Measurements from ENCODE around the gene POFUT1. TPM values are rescaled to one million over a fixed set of nuclear protein-coding genes. Genes with fewer than 3 reads are reported as not detected.

The POFUT1 gene
- total RNA-seq, 1 donor from 2014 or later, result 28.9 TPM

DNA sequence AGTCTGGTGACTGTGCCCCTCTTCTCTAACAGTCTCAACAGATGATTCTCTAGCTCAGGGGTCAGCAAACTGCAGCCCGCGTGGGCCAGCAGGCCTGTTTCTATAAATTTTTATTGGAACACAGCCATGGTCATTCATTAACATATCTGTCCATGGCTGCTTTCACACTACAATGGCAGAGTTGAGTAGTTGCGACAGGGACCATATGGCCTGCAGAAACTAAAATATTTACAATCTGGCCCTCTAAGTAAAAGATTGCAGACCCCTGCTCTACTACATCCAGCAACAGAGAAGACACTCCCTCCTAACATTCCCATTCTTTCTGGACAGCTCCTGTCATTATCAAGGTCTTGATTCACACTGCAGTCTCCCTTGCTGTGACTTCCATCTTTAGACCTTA lies 45.3 kb upstream of the POFUT1 start:
- Histone ChIP-seq H3K4me1 (no peaks in the 10 kb centered on the region), H3K36me3 (peaks cover 88% of the 10 kb centered on the region), H3K9me3 (replicated peaks) (no peaks in the 10 kb centered on the region), H3K27me3 (ENCODE audit: low read depth) (no peaks in the 10 kb centered on the region), H3K4me3 (no peak overlapping the region), H3K27ac (replicated peaks) (no peak overlapping the region)
- no peak for DNase-seq
- TF ChIP-seq, protein P1, sequence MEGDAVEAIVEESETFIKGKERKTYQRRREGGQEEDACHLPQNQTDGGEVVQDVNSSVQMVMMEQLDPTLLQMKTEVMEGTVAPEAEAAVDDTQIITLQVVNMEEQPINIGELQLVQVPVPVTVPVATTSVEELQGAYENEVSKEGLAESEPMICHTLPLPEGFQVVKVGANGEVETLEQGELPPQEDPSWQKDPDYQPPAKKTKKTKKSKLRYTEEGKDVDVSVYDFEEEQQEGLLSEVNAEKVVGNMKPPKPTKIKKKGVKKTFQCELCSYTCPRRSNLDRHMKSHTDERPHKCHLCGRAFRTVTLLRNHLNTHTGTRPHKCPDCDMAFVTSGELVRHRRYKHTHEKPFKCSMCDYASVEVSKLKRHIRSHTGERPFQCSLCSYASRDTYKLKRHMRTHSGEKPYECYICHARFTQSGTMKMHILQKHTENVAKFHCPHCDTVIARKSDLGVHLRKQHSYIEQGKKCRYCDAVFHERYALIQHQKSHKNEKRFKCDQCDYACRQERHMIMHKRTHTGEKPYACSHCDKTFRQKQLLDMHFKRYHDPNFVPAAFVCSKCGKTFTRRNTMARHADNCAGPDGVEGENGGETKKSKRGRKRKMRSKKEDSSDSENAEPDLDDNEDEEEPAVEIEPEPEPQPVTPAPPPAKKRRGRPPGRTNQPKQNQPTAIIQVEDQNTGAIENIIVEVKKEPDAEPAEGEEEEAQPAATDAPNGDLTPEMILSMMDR (IDR thresholded peaks at IDR 0.05; ENCODE audit: borderline replicate concordance), result no peak
- intact Hi-C loops (cut with micrococcal nuclease), result no loop called here

DNA sequence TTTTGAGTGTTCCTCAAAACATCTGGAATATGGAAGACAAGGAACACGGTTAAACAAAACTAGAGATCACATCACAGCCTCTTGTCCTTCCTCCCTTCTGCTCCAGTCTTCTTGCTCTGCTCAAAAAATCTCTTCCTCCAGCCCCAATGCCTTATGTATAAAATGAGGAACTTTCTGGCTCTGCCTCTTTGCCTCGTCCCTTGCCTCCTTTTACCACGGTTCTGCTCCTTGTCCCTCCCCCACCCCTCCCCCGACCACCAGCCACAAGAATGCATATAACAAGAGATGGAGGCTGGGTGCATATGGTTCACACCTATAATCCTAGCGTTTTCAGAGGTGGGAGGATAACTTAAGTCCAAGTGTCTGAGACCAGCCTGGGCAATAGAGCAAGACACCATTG lies 43.7 kb upstream of the POFUT1 start:
- Histone ChIP-seq H3K36me3 (peaks cover 72% of the 10 kb centered on the region), H3K27me3 (ENCODE audit: low read depth) (no peaks in the 10 kb centered on the region), H3K4me3 (no peak overlapping the region), H3K9me3 (replicated peaks) (no peaks in the 10 kb centered on the region), H3K4me1 (peaks cover 2% of the 10 kb centered on the region), H3K27ac (replicated peaks) (no peak overlapping the region)
- intact Hi-C loops (cut with micrococcal nuclease), result no loop called here
- DNase-seq, result no peak
- TF ChIP-seq, protein P1 (IDR thresholded peaks at IDR 0.05; ENCODE audit: borderline replicate concordance), result no peak

GRCh38 chr20:32164984-32165735 lies 42.5 kb upstream of the POFUT1 start:
- H3K9me3 ChIP-seq (replicated peaks), result no peaks in the 10 kb centered on the region

DNA sequence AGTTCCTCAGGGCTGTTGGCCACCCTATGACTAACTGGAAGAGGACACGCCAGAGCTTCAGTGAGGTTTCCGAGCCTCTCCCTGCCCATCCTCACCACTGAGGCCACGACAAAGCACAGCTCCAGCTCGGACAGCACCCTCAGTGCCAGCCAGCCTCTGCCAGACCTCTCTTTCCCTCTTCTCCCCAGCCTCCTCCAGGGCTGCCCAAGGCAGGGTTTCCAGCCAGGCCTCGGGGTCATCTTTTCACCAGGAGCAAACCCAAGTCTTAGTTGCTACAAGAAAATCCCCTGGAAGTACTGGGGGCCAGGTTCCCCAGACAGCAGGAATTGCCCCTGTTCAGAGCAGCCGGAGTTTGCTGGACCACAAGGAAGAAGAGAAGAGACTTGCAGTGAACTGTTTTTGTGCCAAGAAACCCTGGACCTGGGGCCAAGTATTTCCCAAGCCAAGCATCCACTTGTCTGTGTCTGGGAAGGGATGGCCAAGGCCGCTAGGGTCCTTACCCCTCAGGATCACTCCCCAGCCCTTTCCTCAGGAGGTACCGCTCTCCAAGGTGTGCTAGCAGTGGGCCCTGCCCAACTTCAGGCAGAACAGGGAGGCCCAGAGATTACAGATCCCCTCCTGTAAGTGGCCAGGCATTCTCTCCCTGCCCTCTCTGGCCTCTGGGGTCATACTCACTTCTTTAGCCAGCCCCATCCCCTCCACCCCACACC lies 41.7 kb upstream of the POFUT1 start:
- no peak overlapping the region for H3K27ac ChIP-seq (replicated peaks)

More at GRCh38 chr20:32164984-32165735, 42.5 kb upstream of the POFUT1 start:
- H3K4me1 ChIP-seq, result peaks cover 8% of the 10 kb centered on the region
- intact Hi-C loops (cut with micrococcal nuclease), result no loop called here
- DNase-seq, result no peak
- no peaks in the 10 kb centered on the region for H3K27me3 ChIP-seq (ENCODE audit: low read depth)
- H3K27ac ChIP-seq (replicated peaks), result no peak overlapping the region
- TF ChIP-seq, protein P1 (IDR thresholded peaks at IDR 0.05; ENCODE audit: borderline replicate concordance), result no peak
- peaks cover 60% of the 10 kb centered on the region for H3K36me3 ChIP-seq
- H3K4me3 ChIP-seq, result no peak overlapping the region

DNA sequence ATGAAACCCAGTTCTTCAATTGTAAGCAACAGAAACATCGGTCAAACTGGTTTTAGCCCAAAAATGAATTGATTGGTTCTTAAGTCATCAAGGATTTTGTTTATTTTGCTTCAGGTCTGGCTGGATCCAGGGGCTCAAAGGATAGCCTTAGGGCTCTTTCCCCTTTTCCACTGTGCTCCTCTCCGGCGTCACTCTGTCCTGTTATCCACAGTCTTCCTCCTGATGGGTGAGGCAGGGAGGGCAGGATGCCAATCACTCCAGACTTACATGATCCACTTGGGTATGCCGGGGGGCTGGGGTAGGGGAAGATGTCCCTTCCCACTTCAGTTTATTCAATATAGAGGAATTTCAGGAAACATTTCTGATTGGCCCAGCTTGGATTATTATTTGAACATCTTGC lies 40.1 kb upstream of the POFUT1 start:
- Histone ChIP-seq H3K4me3 (no peak overlapping the region), H3K36me3 (peaks cover 36% of the 10 kb centered on the region), H3K27ac (replicated peaks) (no peak overlapping the region), H3K9me3 (replicated peaks) (no peaks in the 10 kb centered on the region), H3K4me1 (peaks cover 8% of the 10 kb centered on the region), H3K27me3 (ENCODE audit: low read depth) (no peaks in the 10 kb centered on the region)
- TF ChIP-seq, protein P1 (IDR thresholded peaks at IDR 0.05; ENCODE audit: borderline replicate concordance), result no peak
- intact Hi-C loops (cut with micrococcal nuclease), result no loop called here
- no peak for DNase-seq

More for the DNA sequence above, 41.7 kb upstream of the POFUT1 start:
- TF ChIP-seq, protein P1 (IDR thresholded peaks at IDR 0.05; ENCODE audit: borderline replicate concordance), result no peak
- Histone ChIP-seq H3K9me3 (replicated peaks) (no peaks in the 10 kb centered on the region), H3K4me1 (peaks cover 8% of the 10 kb centered on the region), H3K36me3 (peaks cover 51% of the 10 kb centered on the region), H3K4me3 (no peak overlapping the region), H3K27me3 (ENCODE audit: low read depth) (no peaks in the 10 kb centered on the region)
- DNase-seq, result no peak
- intact Hi-C loops (cut with micrococcal nuclease), result no loop called here
